Measurements from ENCODE around the gene TMCO4.

DNA sequence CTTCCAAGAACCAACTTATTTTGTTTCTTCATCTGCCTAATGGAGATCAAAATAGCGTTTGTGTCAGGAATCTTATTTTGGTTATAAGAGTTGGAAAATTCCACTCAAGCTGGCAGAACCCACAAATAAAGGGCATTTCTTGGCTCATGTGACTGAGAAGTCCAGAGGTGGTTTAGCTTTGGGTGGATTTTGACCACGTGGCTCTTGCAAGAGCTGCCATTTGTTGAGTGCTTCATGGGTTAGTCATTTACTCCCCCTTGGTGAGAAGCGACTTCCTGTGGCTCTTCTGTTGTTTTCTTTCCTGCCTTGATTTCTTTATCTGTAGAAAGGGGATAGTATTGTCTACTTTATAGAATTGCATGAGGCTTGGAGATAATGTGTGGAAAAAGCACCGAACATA lies 24.8 kb upstream of the TMCO4 start:
- TF ChIP-seq ZFP30 (CRISPR knock-in tag; IDR thresholded peaks at IDR 0.05) (no peak), BACH2 (CRISPR knock-in tag; IDR thresholded peaks at IDR 0.05; ENCODE audit: borderline replicate concordance) (no peak), ZNF565 (CRISPR knock-in tag; conservative IDR thresholded peaks at IDR 0.05; ENCODE audit: low read depth) (no peak), ZFP3 (CRISPR knock-in tag; IDR thresholded peaks at IDR 0.05) (no peak), ZC3H10 (CRISPR knock-in tag; IDR thresholded peaks at IDR 0.05) (no peak), ZNF8 (CRISPR knock-in tag; IDR thresholded peaks at IDR 0.05) (no peak), RARB (CRISPR knock-in tag; IDR thresholded peaks at IDR 0.05) (no peak), SNAI2 (CRISPR knock-in tag; IDR thresholded peaks at IDR 0.05) (no peak), ARNTL (CRISPR knock-in tag; IDR thresholded peaks at IDR 0.05; ENCODE audit: borderline replicate concordance, low read depth) (no peak), PPARA (CRISPR knock-in tag; IDR thresholded peaks at IDR 0.05; ENCODE audit: borderline replicate concordance) (no peak)
- TF ChIP-seq, protein P1, sequence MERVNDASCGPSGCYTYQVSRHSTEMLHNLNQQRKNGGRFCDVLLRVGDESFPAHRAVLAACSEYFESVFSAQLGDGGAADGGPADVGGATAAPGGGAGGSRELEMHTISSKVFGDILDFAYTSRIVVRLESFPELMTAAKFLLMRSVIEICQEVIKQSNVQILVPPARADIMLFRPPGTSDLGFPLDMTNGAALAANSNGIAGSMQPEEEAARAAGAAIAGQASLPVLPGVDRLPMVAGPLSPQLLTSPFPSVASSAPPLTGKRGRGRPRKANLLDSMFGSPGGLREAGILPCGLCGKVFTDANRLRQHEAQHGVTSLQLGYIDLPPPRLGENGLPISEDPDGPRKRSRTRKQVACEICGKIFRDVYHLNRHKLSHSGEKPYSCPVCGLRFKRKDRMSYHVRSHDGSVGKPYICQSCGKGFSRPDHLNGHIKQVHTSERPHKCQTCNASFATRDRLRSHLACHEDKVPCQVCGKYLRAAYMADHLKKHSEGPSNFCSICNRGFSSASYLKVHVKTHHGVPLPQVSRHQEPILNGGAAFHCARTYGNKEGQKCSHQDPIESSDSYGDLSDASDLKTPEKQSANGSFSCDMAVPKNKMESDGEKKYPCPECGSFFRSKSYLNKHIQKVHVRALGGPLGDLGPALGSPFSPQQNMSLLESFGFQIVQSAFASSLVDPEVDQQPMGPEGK (CRISPR knock-in tag; IDR thresholded peaks at IDR 0.05; ENCODE audit: borderline replicate concordance): no peak
